ENCODE results near the gene CD226.
"Not testable (repeated sequence)": the region's sequence is repeated elsewhere in the genome, so short reads cannot be mapped to it uniquely, and the experiment has no call there.

CD226 gene

GRCh38 chr18:69947361-69948133 is at the start of gene CD226:
CD226 (minus strand) TSS chr18:69947873; CDS start chr18:69947406, 467 bp downstream.
- no peak for DNase-seq

- no peak for DNase-seq
Measured at GRCh38 chr18:69996951-69997798, 49.5 kb upstream of the CD226 start.

GRCh38 chr18:69996417-69996816 is 48.7 kb upstream of the CD226 start:
- DNase-seq, result no peak

- no peak for DNase-seq
Measured at GRCh38 chr18:69995774-69996173, 48.1 kb upstream of the CD226 start.

GRCh38 chr18:69992776-69993175 is 45.1 kb upstream of the CD226 start:
- no peak for DNase-seq

GRCh38 chr18:69987870-69988269 is 40.2 kb upstream of the CD226 start:
- no peak for DNase-seq

GRCh38 chr18:69985239-69985638 is 37.6 kb upstream of the CD226 start:
- DNase-seq, result no peak

- DNase-seq, result no peak
Measured at GRCh38 chr18:69982417-69982816, 34.7 kb upstream of the CD226 start.

GRCh38 chr18:69981948-69982347 is 34.3 kb upstream of the CD226 start:
- no peak for DNase-seq

- no peak for DNase-seq
Measured at GRCh38 chr18:69980982-69981804, 33.5 kb upstream of the CD226 start.

GRCh38 chr18:69980509-69980908 is 32.8 kb upstream of the CD226 start:
- DNase-seq, result no peak

GRCh38 chr18:69978732-69979715 is 31.4 kb upstream of the CD226 start:
- DNase-seq, result no peak

- DNase-seq, result not testable (repeated sequence)
Measured at GRCh38 chr18:69975294-69975693, 27.6 kb upstream of the CD226 start.

- no peak for DNase-seq
Measured at GRCh38 chr18:69974365-69974764, 26.7 kb upstream of the CD226 start.

- DNase-seq, result no peak
Measured at GRCh38 chr18:69969491-69969890, 21.8 kb upstream of the CD226 start.

- DNase-seq, result peak; percentile 32
Measured at GRCh38 chr18:69968039-69968438, 20.4 kb upstream of the CD226 start.

- no peak for DNase-seq
Measured at GRCh38 chr18:69963196-69963595, 15.5 kb upstream of the CD226 start.

GRCh38 chr18:69961718-69962117 is 14.0 kb upstream of the CD226 start:
- DNase-seq, result no peak

- peak; percentile 30 for DNase-seq
Measured at GRCh38 chr18:69958422-69958821, 10.7 kb upstream of the CD226 start.

GRCh38 chr18:69957747-69958146 is 10.1 kb upstream of the CD226 start:
- DNase-seq, result no peak

GRCh38 chr18:69956665-69957620 is 9.3 kb upstream of the CD226 start:
- no peak for DNase-seq
